Astrocyte (in vitro differentiated cells and primary cell): ENCODE measurements around the gene PGAM2. TPM values are rescaled to one million over a fixed set of nuclear protein-coding genes. Genes with fewer than 3 reads are reported as not detected.

Experiments used
- DNase-seq: peaks from one replicate; pipeline ENCODE4 v3.0.0-alpha.2; 2010; ENCODE audit warnings: low read depth
- FAIRE-seq: peaks from 2 replicates; lab custom pipeline; 2011; peaks lifted over from hg19 to GRCh38; lab: Jason Lieb, UNC
- H2AFZ ChIP-seq: 2 replicates; pipeline ENCODE4 v1.6.0; 2012; ENCODE audit warnings: low read depth, low read length, inconsistent platforms
- H3K27ac ChIP-seq: 2 replicates; pipeline ENCODE4 v1.5.1; 2011; ENCODE audit warnings: low read depth, low read length, inconsistent platforms
- H3K27me3 ChIP-seq: 2 replicates; pipeline ENCODE4 v1.6.0; 2011; ENCODE audit warnings: low read length, inconsistent platforms; ENCODE audit not compliant: insufficient read depth
- H3K36me3 ChIP-seq: 2 replicates; pipeline ENCODE4 v1.5.1; 2011; ENCODE audit warnings: low read length, inconsistent platforms; ENCODE audit not compliant: insufficient read depth
- H3K4me1 ChIP-seq: 2 replicates; pipeline ENCODE4 v1.5.1; 2011; ENCODE audit warnings: low read length, inconsistent platforms; ENCODE audit not compliant: insufficient read depth
- H3K4me2 ChIP-seq: 2 replicates; pipeline ENCODE4 v1.6.0; 2012; ENCODE audit warnings: low read length, inconsistent platforms
- H3K4me3 ChIP-seq: 2 replicates; pipeline ENCODE4 v1.5.1; 2011; ENCODE audit warnings: low read depth, mild to moderate bottlenecking, low read length, inconsistent platforms; ENCODE audit not compliant: insufficient read depth
- H3K79me2 ChIP-seq: 2 replicates; pipeline ENCODE4 v1.6.0; 2012; ENCODE audit warnings: mild to moderate bottlenecking, low read length, inconsistent platforms; ENCODE audit not compliant: insufficient read depth
- H3K9ac ChIP-seq: 2 replicates; pipeline ENCODE4 v1.6.0; 2012; ENCODE audit warnings: mild to moderate bottlenecking, low read length, inconsistent platforms
- H3K9me3 ChIP-seq: 2 replicates; pipeline ENCODE4 v1.5.1; 2012; ENCODE audit warnings: low read depth, mild to moderate bottlenecking, low read length, inconsistent platforms; ENCODE audit not compliant: insufficient read depth
- H4K20me1 ChIP-seq: 2 replicates; pipeline ENCODE4 v1.6.0; 2012; ENCODE audit warnings: low read length, inconsistent platforms; ENCODE audit not compliant: insufficient read depth
- H3K27ac Mint-ChIP-seq: one replicate; pipeline ENCODE4 v1.8.0; 2021; ENCODE audit warnings: mild to moderate bottlenecking, mixed read lengths; ENCODE audit not compliant: unreplicated experiment
- H3K27me3 Mint-ChIP-seq: one replicate; pipeline ENCODE4 v1.8.0; 2021; ENCODE audit warnings: low read depth, mixed read lengths; ENCODE audit not compliant: unreplicated experiment
- H3K36me3 Mint-ChIP-seq: one replicate; pipeline ENCODE4 v1.8.0; 2021; ENCODE audit warnings: low read depth, mixed read lengths; ENCODE audit not compliant: unreplicated experiment
- H3K4me1 Mint-ChIP-seq: one replicate; pipeline ENCODE4 v1.8.0; 2021; ENCODE audit warnings: low read depth, mixed read lengths; ENCODE audit not compliant: unreplicated experiment
- H3K4me3 Mint-ChIP-seq: one replicate; pipeline ENCODE4 v1.8.0; 2021; ENCODE audit warnings: mild to moderate bottlenecking, moderate library complexity, mixed read lengths; ENCODE audit not compliant: unreplicated experiment
- H3K9me3 Mint-ChIP-seq: one replicate; pipeline ENCODE4 v1.8.0; 2021; ENCODE audit warnings: mild to moderate bottlenecking, mixed read lengths; ENCODE audit not compliant: unreplicated experiment
- EZH2 ChIP-seq: IDR thresholded peaks from 2 replicates; pipeline ENCODE4 v1.6.1; 2012; ENCODE audit warnings: mild to moderate bottlenecking, low read length, inconsistent platforms; ENCODE audit not compliant: insufficient read depth
- total RNA-seq: library from RNA; stranded (reverse); gene quantifications from 2 replicates; pipeline ENCODE4 v1.2.1, GENCODE V29; 2021
- TF ChIP-seq, protein P1 (sequence below): IDR thresholded peaks from 2 replicates; pipeline ENCODE4 v1.5.1; 2011; ENCODE audit warnings: low read depth, mild to moderate bottlenecking, inconsistent platforms, low read length, moderate library complexity; ENCODE audit not compliant: insufficient read depth

Gene PGAM2
- total RNA-seq, 1 donor from 2014 or later, result 0.79 TPM

DNA sequence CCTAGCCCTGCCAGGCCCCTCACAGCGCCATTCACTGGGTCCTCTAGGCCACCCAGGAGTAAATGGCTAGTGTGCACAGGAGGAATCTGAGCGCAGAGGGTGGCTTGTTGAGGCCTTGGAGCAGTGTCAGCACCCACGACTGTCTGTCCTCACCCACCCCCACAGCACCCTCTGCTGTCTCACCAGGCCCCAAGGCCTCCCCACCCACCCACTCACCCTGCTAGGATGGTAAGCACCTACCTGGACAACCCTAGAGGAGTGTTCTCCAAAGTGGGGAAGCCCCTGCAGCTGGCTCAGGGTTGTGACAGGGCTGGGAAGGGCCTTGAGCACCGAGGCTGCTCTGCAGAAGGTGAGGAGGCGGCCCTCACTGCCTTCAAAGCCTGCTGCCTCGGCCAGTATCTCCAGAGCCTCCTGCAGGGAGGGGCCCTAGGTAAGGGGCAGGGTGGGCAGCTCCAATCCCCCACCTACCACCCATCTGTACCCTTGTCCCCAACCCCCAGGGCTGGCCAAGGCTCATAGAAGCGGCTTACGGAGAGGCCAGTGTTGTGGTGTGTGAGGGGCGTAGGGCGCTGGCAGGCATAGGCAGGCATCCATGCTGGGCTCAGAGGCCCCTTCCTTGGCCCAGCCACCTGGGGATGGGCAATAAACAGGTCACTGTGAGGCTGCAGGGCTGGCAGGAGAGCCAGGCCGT lies 14.1 kb upstream of the PGAM2 start:
- no peak overlapping the region for H3K9ac ChIP-seq
- H3K4me3 ChIP-seq, result no peak overlapping the region
- no peaks in the 10 kb centered on the region for H3K27me3 ChIP-seq
- peaks cover 17% of the 10 kb centered on the region for H3K36me3 ChIP-seq
- Mint-ChIP-seq H3K9me3 (no peaks in the 10 kb centered on the region), H3K4me3 (no peak overlapping the region), H3K4me1 (peaks cover 10% of the 10 kb centered on the region), H3K27ac (no peak overlapping the region), H3K36me3 (peaks cover 20% of the 10 kb centered on the region), H3K27me3 (no peaks in the 10 kb centered on the region)
- DNase-seq, result no peak
- no peak for FAIRE-seq
- H3K9me3 ChIP-seq, result no peaks in the 10 kb centered on the region
- no peak for TF ChIP-seq EZH2
- TF ChIP-seq, protein P1, sequence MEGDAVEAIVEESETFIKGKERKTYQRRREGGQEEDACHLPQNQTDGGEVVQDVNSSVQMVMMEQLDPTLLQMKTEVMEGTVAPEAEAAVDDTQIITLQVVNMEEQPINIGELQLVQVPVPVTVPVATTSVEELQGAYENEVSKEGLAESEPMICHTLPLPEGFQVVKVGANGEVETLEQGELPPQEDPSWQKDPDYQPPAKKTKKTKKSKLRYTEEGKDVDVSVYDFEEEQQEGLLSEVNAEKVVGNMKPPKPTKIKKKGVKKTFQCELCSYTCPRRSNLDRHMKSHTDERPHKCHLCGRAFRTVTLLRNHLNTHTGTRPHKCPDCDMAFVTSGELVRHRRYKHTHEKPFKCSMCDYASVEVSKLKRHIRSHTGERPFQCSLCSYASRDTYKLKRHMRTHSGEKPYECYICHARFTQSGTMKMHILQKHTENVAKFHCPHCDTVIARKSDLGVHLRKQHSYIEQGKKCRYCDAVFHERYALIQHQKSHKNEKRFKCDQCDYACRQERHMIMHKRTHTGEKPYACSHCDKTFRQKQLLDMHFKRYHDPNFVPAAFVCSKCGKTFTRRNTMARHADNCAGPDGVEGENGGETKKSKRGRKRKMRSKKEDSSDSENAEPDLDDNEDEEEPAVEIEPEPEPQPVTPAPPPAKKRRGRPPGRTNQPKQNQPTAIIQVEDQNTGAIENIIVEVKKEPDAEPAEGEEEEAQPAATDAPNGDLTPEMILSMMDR, result no peak
- H4K20me1 ChIP-seq, result no peaks in the 10 kb centered on the region
- H3K4me2 ChIP-seq, result no peak overlapping the region
- H3K27ac ChIP-seq, result no peak overlapping the region
- no peak overlapping the region for H2AFZ ChIP-seq
- peaks cover 11% of the 10 kb centered on the region for H3K4me1 ChIP-seq
- H3K79me2 ChIP-seq, result peaks cover 15% of the 10 kb centered on the region

DNA sequence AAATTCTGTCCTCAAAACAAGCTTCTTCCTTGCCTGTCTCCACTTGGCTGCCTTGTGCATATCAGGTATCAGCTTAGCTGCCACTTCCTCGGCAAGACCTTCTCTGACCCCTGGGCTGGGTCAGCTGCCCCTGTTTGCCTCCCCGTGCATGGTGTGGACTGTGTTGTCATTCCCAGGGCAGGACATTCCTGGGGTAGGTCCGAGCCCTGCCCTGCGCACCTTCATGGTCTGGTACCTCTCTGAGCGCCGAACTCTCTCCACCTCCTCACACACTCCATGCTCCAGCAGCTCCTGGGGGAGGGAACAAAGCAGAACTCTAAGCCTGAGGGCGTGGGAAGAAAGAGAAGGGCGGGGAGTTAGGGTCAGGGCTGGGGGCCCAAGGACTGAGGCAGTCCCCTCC lies 13.2 kb upstream of the PGAM2 start:
- TF ChIP-seq, protein P1, result no peak
- TF ChIP-seq EZH2, result no peak
- Histone ChIP-seq H3K27me3 (no peaks in the 10 kb centered on the region), H2AFZ (no peak overlapping the region), H3K9ac (no peak overlapping the region), H3K4me3 (no peak overlapping the region), H3K27ac (no peak overlapping the region), H3K4me2 (no peak overlapping the region), H4K20me1 (no peaks in the 10 kb centered on the region), H3K79me2 (peaks cover 15% of the 10 kb centered on the region), H3K9me3 (no peaks in the 10 kb centered on the region), H3K36me3 (peaks cover 17% of the 10 kb centered on the region), H3K4me1 (peaks cover 18% of the 10 kb centered on the region)
- H3K4me1 Mint-ChIP-seq, result peaks cover 5% of the 10 kb centered on the region
- no peak for DNase-seq
- no peaks in the 10 kb centered on the region for H3K27me3 Mint-ChIP-seq
- no peak overlapping the region for H3K27ac Mint-ChIP-seq
- H3K9me3 Mint-ChIP-seq, result no peaks in the 10 kb centered on the region
- H3K4me3 Mint-ChIP-seq, result no peak overlapping the region
- no peak for FAIRE-seq
- H3K36me3 Mint-ChIP-seq, result peaks cover 22% of the 10 kb centered on the region

DNA sequence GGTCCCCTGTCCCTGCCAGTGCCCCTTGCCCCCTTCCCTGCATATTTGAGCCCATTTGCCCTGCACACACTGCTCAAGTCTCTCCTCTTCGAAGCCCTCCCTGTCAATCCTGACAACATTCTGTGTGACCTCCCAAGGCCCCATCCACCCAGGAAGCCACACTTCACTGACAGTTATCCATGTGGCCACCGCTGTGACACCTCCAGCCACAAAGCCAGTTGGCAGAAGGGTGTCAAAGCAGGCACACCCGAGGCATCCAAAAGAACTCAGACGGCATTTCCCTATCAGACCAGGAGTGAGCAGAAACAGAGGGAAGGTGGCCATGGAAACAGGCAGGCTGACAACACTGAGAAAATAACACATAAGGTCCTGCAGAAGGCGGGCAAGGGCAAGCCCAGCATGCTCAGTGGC lies 12.3 kb upstream of the PGAM2 start:
- Histone ChIP-seq H3K4me2 (no peak overlapping the region), H3K4me3 (no peak overlapping the region), H3K9ac (no peak overlapping the region), H4K20me1 (no peaks in the 10 kb centered on the region), H3K9me3 (no peaks in the 10 kb centered on the region), H3K36me3 (peaks cover 17% of the 10 kb centered on the region), H3K27ac (no peak overlapping the region), H3K4me1 (peaks cover 26% of the 10 kb centered on the region), H3K79me2 (peaks cover 15% of the 10 kb centered on the region), H2AFZ (no peak overlapping the region), H3K27me3 (no peaks in the 10 kb centered on the region)
- H3K9me3 Mint-ChIP-seq, result no peaks in the 10 kb centered on the region
- peaks cover 3% of the 10 kb centered on the region for H3K4me1 Mint-ChIP-seq
- peaks cover 22% of the 10 kb centered on the region for H3K36me3 Mint-ChIP-seq
- no peak for DNase-seq
- H3K4me3 Mint-ChIP-seq, result no peak overlapping the region
- TF ChIP-seq, protein P1, result no peak
- no peak for TF ChIP-seq EZH2
- no peak for FAIRE-seq
- H3K27me3 Mint-ChIP-seq, result no peaks in the 10 kb centered on the region
- H3K27ac Mint-ChIP-seq, result no peak overlapping the region
